Stimulated activated naive CD8-positive, alpha-beta T cell treated with anti-CD3 and anti-CD28 coated beads, Interleukin-15, Interleukin-2, amounts not matched to agents 100 ng/mL and 50 ng/mL, for 24 hours (primary cell): ENCODE measurements around the gene MICU2.
A peak's percentile ranks its signal among the peaks of the same experiment; 100 is the strongest.

Source experiments
- H3K27ac Mint-ChIP-seq: one replicate; pipeline ENCODE4 v1.8.0; 2021; ENCODE audit warnings: mild to moderate bottlenecking, mixed read lengths
- H3K27me3 Mint-ChIP-seq: one replicate; pipeline ENCODE4 v1.8.0; 2021; ENCODE audit warnings: mixed read lengths
- H3K36me3 Mint-ChIP-seq: one replicate; pipeline ENCODE4 v1.8.0; 2021; ENCODE audit warnings: low read depth, mixed read lengths
- H3K4me1 Mint-ChIP-seq: one replicate; pipeline ENCODE4 v1.8.0; 2021; ENCODE audit warnings: low read depth, mixed read lengths
- H3K4me3 Mint-ChIP-seq: one replicate; pipeline ENCODE4 v1.8.0; 2021; ENCODE audit warnings: mild to moderate bottlenecking, mixed read lengths
- H3K9me3 Mint-ChIP-seq: one replicate; pipeline ENCODE4 v1.8.0; 2021; ENCODE audit warnings: mixed read lengths

MICU2 gene, protein sequence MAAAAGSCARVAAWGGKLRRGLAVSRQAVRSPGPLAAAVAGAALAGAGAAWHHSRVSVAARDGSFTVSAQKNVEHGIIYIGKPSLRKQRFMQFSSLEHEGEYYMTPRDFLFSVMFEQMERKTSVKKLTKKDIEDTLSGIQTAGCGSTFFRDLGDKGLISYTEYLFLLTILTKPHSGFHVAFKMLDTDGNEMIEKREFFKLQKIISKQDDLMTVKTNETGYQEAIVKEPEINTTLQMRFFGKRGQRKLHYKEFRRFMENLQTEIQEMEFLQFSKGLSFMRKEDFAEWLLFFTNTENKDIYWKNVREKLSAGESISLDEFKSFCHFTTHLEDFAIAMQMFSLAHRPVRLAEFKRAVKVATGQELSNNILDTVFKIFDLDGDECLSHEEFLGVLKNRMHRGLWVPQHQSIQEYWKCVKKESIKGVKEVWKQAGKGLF

GRCh38 chr13:21603531-21604448, at the start of gene MICU2:
Gene MICU2, minus strand, starts transcription at chr13:21604170. Its CDS starts 22 bp downstream, at chr13:21604148.
- Mint-ChIP-seq H3K9me3 (no peaks in the 10 kb centered on the region), H3K36me3 (peaks cover 19% of the 10 kb centered on the region), H3K4me1 (peaks cover 35% of the 10 kb centered on the region), H3K27me3 (peaks cover 7% of the 10 kb centered on the region), H3K27ac (peak within 1 kb of the TSS; percentile 85), H3K4me3 (peak within 1 kb of the TSS; percentile 92)

- Mint-ChIP-seq H3K4me1 (no peaks in the 10 kb centered on the region), H3K27me3 (peaks cover 1% of the 10 kb centered on the region), H3K36me3 (no peaks in the 10 kb centered on the region), H3K4me3 (no peak overlapping the region), H3K27ac (no peak overlapping the region), H3K9me3 (no peaks in the 10 kb centered on the region)
Observed at GRCh38 chr13:21641629-21642028, 37.7 kb upstream of the MICU2 start.

- H3K4me3 Mint-ChIP-seq, result no peak overlapping the region
- H3K27me3 Mint-ChIP-seq, result no peaks in the 10 kb centered on the region
- no peaks in the 10 kb centered on the region for H3K36me3 Mint-ChIP-seq
- no peaks in the 10 kb centered on the region for H3K4me1 Mint-ChIP-seq
- H3K27ac Mint-ChIP-seq, result no peak overlapping the region
- no peaks in the 10 kb centered on the region for H3K9me3 Mint-ChIP-seq
Observed at GRCh38 chr13:21639561-21639960, 35.6 kb upstream of the MICU2 start.

DNA sequence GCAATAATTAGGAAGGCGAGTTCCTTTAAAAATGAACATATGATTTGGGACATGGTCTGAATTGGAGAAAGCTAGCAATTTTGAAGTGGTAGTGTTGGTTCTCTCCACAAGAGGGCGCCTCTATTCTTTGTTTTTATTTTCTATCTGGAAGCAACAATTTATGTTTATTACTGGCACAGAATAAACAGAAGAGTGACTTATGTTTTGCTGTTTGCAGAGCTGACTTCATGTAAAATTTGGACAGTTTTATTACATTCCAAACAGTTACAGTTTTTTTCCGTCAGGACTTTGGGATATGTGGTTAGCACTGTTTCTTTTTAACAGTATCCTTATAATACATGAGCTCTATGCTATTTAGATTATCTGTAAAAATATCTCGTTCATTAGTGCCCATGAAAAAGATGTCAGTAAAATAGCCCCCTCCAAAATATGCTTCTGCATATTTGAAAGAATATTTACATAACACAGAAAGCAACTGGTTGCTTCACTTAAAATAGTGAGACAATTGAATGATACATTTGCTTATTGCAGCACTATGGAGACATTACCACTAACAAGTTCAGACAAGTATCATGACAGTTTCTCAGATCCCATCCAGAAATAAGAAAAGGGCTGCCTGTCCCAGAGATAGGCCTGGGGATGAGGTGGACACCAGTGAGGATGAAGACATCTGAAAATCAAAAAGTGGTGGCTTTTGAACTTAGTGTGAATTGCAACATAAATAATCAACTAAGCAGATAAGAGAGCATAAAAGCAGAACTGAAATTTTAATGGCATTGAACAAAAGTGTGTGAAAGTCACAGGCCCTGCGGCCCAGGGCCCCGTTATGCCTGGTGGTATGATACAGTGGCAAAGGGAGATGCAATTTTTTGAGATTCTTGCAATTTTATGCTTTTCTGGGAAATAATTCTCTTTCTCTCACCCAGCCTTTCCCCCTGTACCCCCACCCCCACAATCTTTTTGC, 34.6 kb upstream of the MICU2 start:
- Mint-ChIP-seq H3K9me3 (no peaks in the 10 kb centered on the region), H3K36me3 (no peaks in the 10 kb centered on the region), H3K4me1 (no peaks in the 10 kb centered on the region), H3K27me3 (no peaks in the 10 kb centered on the region), H3K27ac (no peak overlapping the region), H3K4me3 (no peak overlapping the region)

DNA sequence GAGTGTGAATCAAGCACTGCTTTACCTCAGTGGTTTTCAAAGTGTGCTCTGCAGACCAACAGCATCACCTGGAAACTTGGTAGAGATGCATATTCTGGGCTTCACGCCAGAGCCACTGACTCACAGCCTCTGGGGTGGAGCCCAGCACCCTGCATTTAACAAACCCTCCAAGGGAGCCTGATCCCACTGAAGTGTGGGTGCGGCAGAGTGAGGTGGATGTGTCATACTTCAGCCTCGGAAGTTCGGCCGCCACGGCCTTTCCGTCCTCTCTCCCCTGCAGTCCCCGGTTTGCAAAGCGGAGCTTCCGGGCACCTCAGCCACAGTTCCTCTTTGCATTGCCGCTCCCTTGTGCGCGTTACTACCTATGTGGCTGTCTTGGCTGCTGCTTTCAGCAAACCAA, 33.3 kb upstream of the MICU2 start:
- Mint-ChIP-seq H3K9me3 (no peaks in the 10 kb centered on the region), H3K27me3 (no peaks in the 10 kb centered on the region), H3K36me3 (no peaks in the 10 kb centered on the region), H3K4me3 (no peak overlapping the region), H3K27ac (no peak overlapping the region), H3K4me1 (no peaks in the 10 kb centered on the region)

- peaks cover 3% of the 10 kb centered on the region for H3K27me3 Mint-ChIP-seq
- H3K27ac Mint-ChIP-seq, result no peak overlapping the region
- H3K4me1 Mint-ChIP-seq, result no peaks in the 10 kb centered on the region
- no peak overlapping the region for H3K4me3 Mint-ChIP-seq
- H3K36me3 Mint-ChIP-seq, result no peaks in the 10 kb centered on the region
- H3K9me3 Mint-ChIP-seq, result peaks cover 6% of the 10 kb centered on the region
Observed at GRCh38 chr13:21636656-21637055, 32.7 kb upstream of the MICU2 start.

- Mint-ChIP-seq H3K36me3 (no peaks in the 10 kb centered on the region), H3K4me3 (no peak overlapping the region), H3K9me3 (peaks cover 13% of the 10 kb centered on the region), H3K27me3 (peaks cover 8% of the 10 kb centered on the region), H3K4me1 (no peaks in the 10 kb centered on the region), H3K27ac (no peak overlapping the region)
Observed at GRCh38 chr13:21632196-21632595, 28.2 kb upstream of the MICU2 start.

DNA sequence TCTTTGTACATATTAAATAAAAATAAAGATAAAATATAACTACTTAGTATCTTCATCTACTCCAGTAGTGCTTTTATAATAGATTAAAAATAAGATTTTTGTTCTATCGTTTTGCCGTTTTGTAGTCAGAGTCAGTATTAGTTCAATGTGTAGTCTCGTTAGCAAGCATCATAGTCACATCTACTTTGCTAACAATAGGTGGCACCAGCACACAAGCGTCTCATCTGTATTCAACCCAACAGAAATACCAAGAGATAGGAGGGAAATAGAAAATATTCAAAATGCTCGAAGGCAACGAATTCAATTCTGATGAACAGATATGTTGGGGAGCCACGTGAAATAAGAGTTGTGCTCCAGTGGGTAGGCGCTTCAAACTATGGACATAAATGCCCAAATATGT, 21.4 kb upstream of the MICU2 start:
- Mint-ChIP-seq H3K36me3 (no peaks in the 10 kb centered on the region), H3K4me1 (no peaks in the 10 kb centered on the region), H3K9me3 (no peaks in the 10 kb centered on the region), H3K27me3 (peaks cover 7% of the 10 kb centered on the region), H3K4me3 (no peak overlapping the region), H3K27ac (no peak overlapping the region)

GRCh38 chr13:21620861-21621260, 16.9 kb upstream of the MICU2 start:
- no peak overlapping the region for H3K27ac Mint-ChIP-seq
- H3K27me3 Mint-ChIP-seq, result peaks cover 21% of the 10 kb centered on the region
- H3K9me3 Mint-ChIP-seq, result no peaks in the 10 kb centered on the region
- no peak overlapping the region for H3K4me3 Mint-ChIP-seq
- no peaks in the 10 kb centered on the region for H3K4me1 Mint-ChIP-seq
- H3K36me3 Mint-ChIP-seq, result no peaks in the 10 kb centered on the region

DNA sequence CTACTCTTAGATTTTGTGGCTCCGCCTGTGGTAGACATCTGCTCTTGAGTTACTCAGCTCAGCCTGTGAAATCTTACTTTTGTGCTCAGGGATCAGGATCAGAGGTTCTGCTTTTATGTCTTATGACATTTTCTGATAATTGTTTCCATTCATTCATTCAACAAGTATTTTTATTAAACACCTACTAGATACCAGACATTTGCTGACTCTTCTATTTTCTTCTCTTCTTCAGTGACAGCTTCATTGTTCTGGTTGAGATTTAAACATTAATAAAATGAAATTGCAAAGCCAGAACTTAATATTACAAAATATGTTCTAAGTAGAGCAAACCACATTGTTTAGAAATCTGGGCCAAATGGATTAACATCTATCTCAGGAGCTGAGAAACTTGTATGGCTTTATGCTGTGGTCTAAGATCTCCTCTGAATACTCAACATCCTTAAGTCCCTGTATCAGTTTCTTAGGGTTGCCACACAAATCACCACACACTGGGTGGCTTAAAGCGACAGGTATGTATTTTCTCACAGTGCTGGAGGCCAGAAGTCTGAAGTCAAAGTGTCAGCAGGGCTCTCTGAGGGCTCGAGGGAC, 15.8 kb upstream of the MICU2 start:
- no peaks in the 10 kb centered on the region for H3K36me3 Mint-ChIP-seq

DNA sequence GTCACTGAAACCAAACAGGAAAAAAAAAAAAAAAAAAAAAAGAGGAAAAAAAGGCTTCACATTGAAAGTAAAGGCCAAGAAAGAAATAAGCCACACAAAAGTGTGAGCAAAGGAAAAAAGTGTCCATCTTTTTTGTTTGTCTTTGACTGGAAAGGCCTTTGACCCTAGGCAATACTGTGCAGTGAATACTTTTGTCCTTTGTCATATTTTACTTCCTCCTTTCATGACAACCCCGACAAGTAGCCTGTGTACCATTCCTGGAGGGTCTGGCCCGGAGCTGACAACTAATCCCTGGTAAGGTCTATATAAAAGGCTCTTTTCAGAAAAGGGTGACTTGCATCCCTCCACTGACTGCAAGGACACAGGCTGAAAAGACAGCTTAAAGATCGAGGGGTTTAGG, 12.9 kb upstream of the MICU2 start:
- H3K9me3 Mint-ChIP-seq, result no peaks in the 10 kb centered on the region
- H3K36me3 Mint-ChIP-seq, result no peaks in the 10 kb centered on the region
- H3K4me1 Mint-ChIP-seq, result no peaks in the 10 kb centered on the region
- peaks cover 18% of the 10 kb centered on the region for H3K27me3 Mint-ChIP-seq
- no peak overlapping the region for H3K4me3 Mint-ChIP-seq
- no peak overlapping the region for H3K27ac Mint-ChIP-seq

More for the DNA sequence above, 15.8 kb upstream of the MICU2 start:
- Mint-ChIP-seq H3K27me3 (peaks cover 21% of the 10 kb centered on the region), H3K27ac (no peak overlapping the region), H3K4me3 (no peak overlapping the region), H3K4me1 (no peaks in the 10 kb centered on the region), H3K9me3 (no peaks in the 10 kb centered on the region)

- Mint-ChIP-seq H3K27me3 (peaks cover 14% of the 10 kb centered on the region), H3K36me3 (no peaks in the 10 kb centered on the region), H3K4me3 (no peak overlapping the region), H3K4me1 (no peaks in the 10 kb centered on the region), H3K9me3 (no peaks in the 10 kb centered on the region), H3K27ac (no peak overlapping the region)
Observed at GRCh38 chr13:21616205-21616866, 12.4 kb upstream of the MICU2 start.

GRCh38 chr13:21615427-21615826, 11.5 kb upstream of the MICU2 start:
- Mint-ChIP-seq H3K4me3 (no peak overlapping the region), H3K9me3 (no peaks in the 10 kb centered on the region), H3K27me3 (peaks cover 14% of the 10 kb centered on the region), H3K27ac (no peak overlapping the region), H3K36me3 (no peaks in the 10 kb centered on the region), H3K4me1 (no peaks in the 10 kb centered on the region)

GRCh38 chr13:21613791-21614190, 9.8 kb upstream of the MICU2 start:
- no peaks in the 10 kb centered on the region for H3K9me3 Mint-ChIP-seq
- H3K27ac Mint-ChIP-seq, result no peak overlapping the region
- peaks cover 9% of the 10 kb centered on the region for H3K27me3 Mint-ChIP-seq
- H3K36me3 Mint-ChIP-seq, result no peaks in the 10 kb centered on the region
- H3K4me1 Mint-ChIP-seq, result no peaks in the 10 kb centered on the region
- H3K4me3 Mint-ChIP-seq, result no peak overlapping the region
